Measurements from ENCODE around the gene PLEKHA7. TPM values are rescaled to one million over a fixed set of nuclear protein-coding genes. Genes with fewer than 3 reads are reported as not detected.
A peak's percentile ranks its signal among the peaks of the same experiment; 100 is the strongest.
"Not testable (repeated sequence)": the region's sequence is repeated elsewhere in the genome, so short reads cannot be mapped to it uniquely, and the experiment has no call there.

Gene PLEKHA7
- polyA plus RNA-seq, 4 donors: 28.1 to 69.3 (median 57.5) TPM

DNA sequence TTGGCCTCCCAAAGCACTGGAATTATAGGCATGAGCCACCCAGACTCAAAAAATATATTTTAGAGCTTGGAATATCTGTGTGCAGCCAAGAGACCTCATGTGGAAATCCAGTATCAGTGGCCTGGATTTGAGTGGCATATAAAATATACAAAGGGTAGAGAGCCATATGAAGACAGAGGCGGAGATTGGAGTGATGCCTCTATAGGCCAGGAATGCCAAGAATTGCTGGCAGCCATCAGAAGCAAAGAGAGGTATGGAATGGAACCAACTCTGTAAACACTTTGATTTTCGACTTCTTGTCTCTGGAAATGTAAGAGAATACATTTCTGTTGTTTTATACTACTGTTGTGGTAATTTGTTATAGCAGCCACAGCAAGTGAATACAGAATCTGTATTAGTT lies 123.0 kb downstream of the PLEKHA7 start:
- Histone ChIP-seq H3K27ac (ENCODE audit: low read depth in 1 of 3, low read length in 2 of 3) (peak overlapping the region in 1 of 3 donors; percentile 13), H3K4me3 (ENCODE audit: low read depth in 1 of 3, low read length in 3 of 3) (no peak overlapping the region), H3K36me3 (ENCODE audit: control insufficient read depth in 3 of 3, insufficient read depth in 2 of 3, low read depth in 1 of 3, low read length in 3 of 3) (peaks cover 0 to 8% (median 0%) of the 10 kb centered on the region in 3 donors), H3K9me3 (ENCODE audit: control insufficient read depth in 2 of 2, insufficient read depth in 1 of 2, low read depth in 1 of 2, low read length in 1 of 2) (peaks cover 0 to 9% of the 10 kb centered on the region in 2 donors), H3K4me1 (ENCODE audit: control insufficient read depth in 3 of 3, insufficient read depth in 2 of 3, low read depth in 1 of 3, low read length in 2 of 3) (peaks cover 0 to 14% (median 5%) of the 10 kb centered on the region in 3 donors), H3K27me3 (ENCODE audit: control insufficient read depth in 3 of 3, insufficient read depth in 3 of 3, low read length in 3 of 3) (no peaks in the 10 kb centered on the region)
- 80 to 87% (median 83%) methylated on average over 2 of the region's 2 CpGs for WGBS, 3 donors
- DNase-seq: no peak
- no peak for FAIRE-seq

GRCh38 chr11:16890442-16890841 lies 123.8 kb downstream of the PLEKHA7 start:
- Histone ChIP-seq H3K27me3 (ENCODE audit: control insufficient read depth in 3 of 3, insufficient read depth in 3 of 3, low read length in 3 of 3) (no peaks in the 10 kb centered on the region), H3K36me3 (ENCODE audit: control insufficient read depth in 3 of 3, insufficient read depth in 2 of 3, low read depth in 1 of 3, low read length in 3 of 3) (peaks cover 0 to 8% (median 0%) of the 10 kb centered on the region in 3 donors), H3K27ac (ENCODE audit: low read depth in 1 of 3, low read length in 2 of 3) (no peak overlapping the region), H3K9me3 (ENCODE audit: control insufficient read depth in 2 of 2, insufficient read depth in 1 of 2, low read depth in 1 of 2, low read length in 1 of 2) (peaks cover 0 to 9% of the 10 kb centered on the region in 2 donors), H3K4me3 (ENCODE audit: low read depth in 1 of 3, low read length in 3 of 3) (no peak overlapping the region), H3K4me1 (ENCODE audit: control insufficient read depth in 3 of 3, insufficient read depth in 2 of 3, low read depth in 1 of 3, low read length in 2 of 3) (peaks cover 0 to 14% (median 5%) of the 10 kb centered on the region in 3 donors)
- FAIRE-seq: no peak
- DNase-seq: peak in 1 of 2 donors; percentile 46
- WGBS, 3 donors: 84 to 93% (median 86%) methylated on average over 1 of the region's 1 CpG

DNA sequence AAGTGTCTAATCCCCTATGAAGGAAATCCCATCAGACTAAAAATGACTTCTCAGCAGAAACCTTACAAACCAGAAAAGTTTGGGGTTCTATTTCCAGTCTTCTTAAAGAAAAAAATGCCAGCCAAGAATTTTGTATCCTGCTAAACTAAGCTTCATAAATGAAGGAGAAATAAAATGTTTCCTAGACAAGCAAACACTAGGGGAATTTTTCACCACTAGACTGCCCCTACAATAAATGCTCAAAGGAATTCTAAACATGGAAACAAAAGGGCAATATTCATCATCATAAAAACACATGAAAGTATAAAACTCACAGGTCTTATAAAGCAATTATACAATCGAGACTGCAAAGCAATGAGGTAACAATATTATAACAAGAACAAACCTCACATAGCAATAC lies 124.3 kb downstream of the PLEKHA7 start:
- 40 to 79% (median 57%) methylated on average over 1 of the region's 1 CpG for WGBS, 3 donors
- Histone ChIP-seq H3K9me3 (ENCODE audit: control insufficient read depth in 2 of 2, insufficient read depth in 1 of 2, low read depth in 1 of 2, low read length in 1 of 2) (peaks cover 0 to 9% of the 10 kb centered on the region in 2 donors), H3K4me1 (ENCODE audit: control insufficient read depth in 3 of 3, insufficient read depth in 2 of 3, low read depth in 1 of 3, low read length in 2 of 3) (peaks cover 0 to 14% (median 5%) of the 10 kb centered on the region in 3 donors), H3K27ac (ENCODE audit: low read depth in 1 of 3, low read length in 2 of 3) (no peak overlapping the region), H3K27me3 (ENCODE audit: control insufficient read depth in 3 of 3, insufficient read depth in 3 of 3, low read length in 3 of 3) (no peaks in the 10 kb centered on the region), H3K36me3 (ENCODE audit: control insufficient read depth in 3 of 3, insufficient read depth in 2 of 3, low read depth in 1 of 3, low read length in 3 of 3) (peaks cover 0 to 6% (median 0%) of the 10 kb centered on the region in 3 donors), H3K4me3 (ENCODE audit: low read depth in 1 of 3, low read length in 3 of 3) (no peak overlapping the region)
- DNase-seq (no peak), FAIRE-seq (no peak)

DNA sequence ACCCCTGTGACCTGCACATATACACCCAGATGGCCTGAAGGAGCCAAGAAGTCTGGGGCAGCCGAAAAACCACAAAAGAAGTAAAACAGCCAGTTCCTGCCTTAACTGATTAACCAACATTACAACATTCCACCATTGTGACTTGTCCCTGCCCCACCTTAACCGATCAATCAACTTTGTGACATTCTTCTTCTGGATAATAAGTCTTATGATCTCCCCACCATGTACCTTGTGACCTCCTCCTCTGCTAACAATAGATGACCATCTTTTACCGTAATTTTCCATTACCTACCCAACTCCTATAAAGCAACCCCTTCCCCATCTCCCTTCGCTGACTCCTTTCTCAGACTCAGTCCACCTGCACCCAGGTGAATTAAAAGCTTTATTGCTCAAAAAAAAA lies 125.2 kb downstream of the PLEKHA7 start:
- FAIRE-seq; H3K27ac ChIP-seq (ENCODE audit: low read depth in 1 of 3, low read length in 2 of 3): not testable (repeated sequence)
- 94 to 98% (median 98%) methylated on average over 3 of the region's 4 CpGs for WGBS, 3 donors

GRCh38 chr11:16887887-16888286 lies 126.3 kb downstream of the PLEKHA7 start:
- not testable (repeated sequence) for H3K9me3 ChIP-seq (ENCODE audit: control insufficient read depth in 2 of 2, insufficient read depth in 1 of 2, low read depth in 1 of 2, low read length in 1 of 2); H3K4me1 ChIP-seq (ENCODE audit: control insufficient read depth in 3 of 3, insufficient read depth in 2 of 3, low read depth in 1 of 3, low read length in 2 of 3); H3K27me3 ChIP-seq (ENCODE audit: control insufficient read depth in 3 of 3, insufficient read depth in 3 of 3, low read length in 3 of 3); H3K27ac ChIP-seq (ENCODE audit: low read depth in 1 of 3, low read length in 2 of 3); FAIRE-seq; H3K36me3 ChIP-seq (ENCODE audit: control insufficient read depth in 3 of 3, insufficient read depth in 2 of 3, low read depth in 1 of 3, low read length in 3 of 3); H3K4me3 ChIP-seq (ENCODE audit: low read depth in 1 of 3, low read length in 3 of 3); DNase-seq
- 90 to 92% (median 91%) methylated on average over 21 to 23 of the region's 23 CpGs for WGBS, 3 donors

More for the DNA sequence above, 125.2 kb downstream of the PLEKHA7 start:
- peaks cover 0 to 12% (median 6%) of the 10 kb centered on the region in 3 donors for H3K4me1 ChIP-seq (ENCODE audit: control insufficient read depth in 3 of 3, insufficient read depth in 2 of 3, low read depth in 1 of 3, low read length in 2 of 3)
- not testable (repeated sequence) for DNase-seq; H3K4me3 ChIP-seq (ENCODE audit: low read depth in 1 of 3, low read length in 3 of 3); H3K27me3 ChIP-seq (ENCODE audit: control insufficient read depth in 3 of 3, insufficient read depth in 3 of 3, low read length in 3 of 3); H3K9me3 ChIP-seq (ENCODE audit: control insufficient read depth in 2 of 2, insufficient read depth in 1 of 2, low read depth in 1 of 2, low read length in 1 of 2); H3K36me3 ChIP-seq (ENCODE audit: control insufficient read depth in 3 of 3, insufficient read depth in 2 of 3, low read depth in 1 of 3, low read length in 3 of 3)

GRCh38 chr11:16883174-16883573 lies 131.0 kb downstream of the PLEKHA7 start:
- FAIRE-seq (no peak), DNase-seq (peak in 1 of 2 donors; percentile 67)
- Histone ChIP-seq H3K9me3 (ENCODE audit: control insufficient read depth in 2 of 2, insufficient read depth in 1 of 2, low read depth in 1 of 2, low read length in 1 of 2) (peaks cover 0 to 5% of the 10 kb centered on the region in 2 donors), H3K27ac (ENCODE audit: low read depth in 1 of 3, low read length in 2 of 3) (peak overlapping the region in 1 of 3 donors; percentile 49), H3K4me3 (ENCODE audit: low read depth in 1 of 3, low read length in 3 of 3) (no peak overlapping the region), H3K4me1 (ENCODE audit: control insufficient read depth in 3 of 3, insufficient read depth in 2 of 3, low read depth in 1 of 3, low read length in 2 of 3) (peaks cover 0 to 6% (median 6%) of the 10 kb centered on the region in 3 donors), H3K27me3 (ENCODE audit: control insufficient read depth in 3 of 3, insufficient read depth in 3 of 3, low read length in 3 of 3) (no peaks in the 10 kb centered on the region), H3K36me3 (ENCODE audit: control insufficient read depth in 3 of 3, insufficient read depth in 2 of 3, low read depth in 1 of 3, low read length in 3 of 3) (peaks cover 0 to 8% (median 0%) of the 10 kb centered on the region in 3 donors)
- 11 to 51% (median 27%) methylated on average over 3 of the region's 3 CpGs for WGBS, 3 donors

DNA sequence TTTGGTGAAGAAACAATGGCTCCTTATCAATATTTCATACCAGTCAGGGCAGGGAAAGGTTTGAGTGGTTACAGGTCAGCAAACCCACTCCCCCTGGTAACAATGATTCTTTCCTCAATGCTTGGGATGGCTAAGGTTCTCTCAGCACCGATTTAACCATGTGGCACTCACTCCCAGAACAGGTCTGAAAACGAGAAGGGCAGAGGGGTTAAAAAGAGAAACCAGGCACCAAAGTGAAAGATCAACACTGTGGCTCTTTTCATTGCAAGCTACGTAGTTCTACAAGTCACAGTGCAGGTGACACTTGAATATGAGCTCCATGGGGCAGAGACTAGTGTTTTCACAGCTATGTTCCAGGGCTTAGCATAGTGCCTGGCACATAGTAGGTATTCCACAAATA lies 132.4 kb downstream of the PLEKHA7 start:
- DNase-seq (no peak), FAIRE-seq (no peak)
- no peak overlapping the region for H3K4me3 ChIP-seq (ENCODE audit: low read depth in 1 of 3, low read length in 3 of 3)
- 54 to 72% (median 55%) methylated on average over 3 of the region's 3 CpGs for WGBS, 3 donors
- H3K4me1 ChIP-seq (ENCODE audit: control insufficient read depth in 3 of 3, insufficient read depth in 2 of 3, low read depth in 1 of 3, low read length in 2 of 3): peaks cover 0 to 6% (median 6%) of the 10 kb centered on the region in 3 donors
- H3K36me3 ChIP-seq (ENCODE audit: control insufficient read depth in 3 of 3, insufficient read depth in 2 of 3, low read depth in 1 of 3, low read length in 3 of 3): peaks cover 0 to 8% (median 0%) of the 10 kb centered on the region in 3 donors
- H3K27me3 ChIP-seq (ENCODE audit: control insufficient read depth in 3 of 3, insufficient read depth in 3 of 3, low read length in 3 of 3): no peaks in the 10 kb centered on the region
- no peaks in the 10 kb centered on the region for H3K9me3 ChIP-seq (ENCODE audit: control insufficient read depth in 2 of 2, insufficient read depth in 1 of 2, low read depth in 1 of 2, low read length in 1 of 2)
- H3K27ac ChIP-seq (ENCODE audit: low read depth in 1 of 3, low read length in 2 of 3): no peak overlapping the region

DNA sequence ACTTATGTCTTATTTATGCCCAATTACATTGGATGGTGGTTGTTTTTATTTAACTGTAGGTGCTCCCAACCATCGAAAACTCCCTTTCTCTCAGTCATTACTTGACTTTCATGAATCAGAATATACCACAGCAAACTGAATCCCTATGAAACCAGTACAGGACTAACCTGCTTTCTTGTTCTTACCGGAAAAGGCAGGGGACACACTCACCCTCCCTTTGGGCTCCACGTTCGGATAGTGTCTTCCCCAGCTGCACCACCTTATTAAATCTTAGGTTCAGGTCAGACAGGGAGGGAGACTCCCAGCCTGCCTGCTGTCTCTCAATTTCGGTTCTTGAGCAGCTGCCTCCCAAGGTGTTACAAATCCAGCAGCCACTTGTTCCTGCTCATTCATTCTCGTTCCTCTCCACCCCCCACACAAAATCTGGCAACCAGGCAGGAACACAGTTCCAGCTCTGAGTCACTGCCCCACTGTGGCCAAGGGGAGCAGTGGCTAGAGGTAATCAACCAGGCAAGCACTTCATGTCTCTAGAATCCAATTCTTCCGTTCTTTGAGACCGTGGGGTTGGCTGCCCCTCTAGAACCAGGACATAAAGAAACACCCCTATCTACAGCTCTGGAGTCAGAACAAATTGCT lies 133.0 kb downstream of the PLEKHA7 start:
- DNase-seq (peak in 1 of 2 donors; percentile 27), FAIRE-seq (no peak)
- H3K4me3 ChIP-seq (ENCODE audit: low read depth in 1 of 3, low read length in 3 of 3): no peak overlapping the region
- 60 to 68% (median 63%) methylated on average over 8 of the region's 8 CpGs for WGBS, 3 donors
- H3K27me3 ChIP-seq (ENCODE audit: control insufficient read depth in 3 of 3, insufficient read depth in 3 of 3, low read length in 3 of 3): no peaks in the 10 kb centered on the region
- peaks cover 0 to 6% (median 6%) of the 10 kb centered on the region in 3 donors for H3K4me1 ChIP-seq (ENCODE audit: control insufficient read depth in 3 of 3, insufficient read depth in 2 of 3, low read depth in 1 of 3, low read length in 2 of 3)
- H3K27ac ChIP-seq (ENCODE audit: low read depth in 1 of 3, low read length in 2 of 3): no peak overlapping the region
- peaks cover 0 to 8% (median 0%) of the 10 kb centered on the region in 3 donors for H3K36me3 ChIP-seq (ENCODE audit: control insufficient read depth in 3 of 3, insufficient read depth in 2 of 3, low read depth in 1 of 3, low read length in 3 of 3)
- H3K9me3 ChIP-seq (ENCODE audit: control insufficient read depth in 2 of 2, insufficient read depth in 1 of 2, low read depth in 1 of 2, low read length in 1 of 2): no peaks in the 10 kb centered on the region
